Adipose tissue (tissue), 3 donors: ENCODE results near the gene MNS1. TPM values are rescaled to one million over a fixed set of nuclear protein-coding genes. Genes with fewer than 3 reads are reported as not detected.
"Not testable (repeated sequence)": the region's sequence is repeated elsewhere in the genome, so short reads cannot be mapped to it uniquely, and the experiment has no call there.

Experiments
- H3K27ac ChIP-seq: one replicate; pipeline ENCODE4 v1.5.1; 2013; ENCODE audit warnings: low read depth, low read length
- WGBS, 3 donors: extraction: QIAGEN DNeasy Blood & Tissue Kit; methylation state at CpG; one replicate each; pipeline ENCODE4 v1.1.7; 2013; 5-methylcytosine and 5-hydroxymethylcytosine counted together
- polyA plus RNA-seq, 3 donors: library from polyadenylated mRNA; stranded (reverse); fragments of 200-250 nt; gene quantifications; one replicate each; pipeline ENCODE4 v1.2.3, GENCODE V29; 2013
- donor health status: healthy with polysubstance abuse.
- donor health status: Bipolar disorder and iron deficiency.
- donor health status: healthy.

MNS1 gene, protein sequence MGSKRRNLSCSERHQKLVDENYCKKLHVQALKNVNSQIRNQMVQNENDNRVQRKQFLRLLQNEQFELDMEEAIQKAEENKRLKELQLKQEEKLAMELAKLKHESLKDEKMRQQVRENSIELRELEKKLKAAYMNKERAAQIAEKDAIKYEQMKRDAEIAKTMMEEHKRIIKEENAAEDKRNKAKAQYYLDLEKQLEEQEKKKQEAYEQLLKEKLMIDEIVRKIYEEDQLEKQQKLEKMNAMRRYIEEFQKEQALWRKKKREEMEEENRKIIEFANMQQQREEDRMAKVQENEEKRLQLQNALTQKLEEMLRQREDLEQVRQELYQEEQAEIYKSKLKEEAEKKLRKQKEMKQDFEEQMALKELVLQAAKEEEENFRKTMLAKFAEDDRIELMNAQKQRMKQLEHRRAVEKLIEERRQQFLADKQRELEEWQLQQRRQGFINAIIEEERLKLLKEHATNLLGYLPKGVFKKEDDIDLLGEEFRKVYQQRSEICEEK
- 1 to 10 TPM in 1 of 3 donors, under 1 TPM in 2; 0.85 to 5.8 (median 0.92) TPM for polyA plus RNA-seq

DNA sequence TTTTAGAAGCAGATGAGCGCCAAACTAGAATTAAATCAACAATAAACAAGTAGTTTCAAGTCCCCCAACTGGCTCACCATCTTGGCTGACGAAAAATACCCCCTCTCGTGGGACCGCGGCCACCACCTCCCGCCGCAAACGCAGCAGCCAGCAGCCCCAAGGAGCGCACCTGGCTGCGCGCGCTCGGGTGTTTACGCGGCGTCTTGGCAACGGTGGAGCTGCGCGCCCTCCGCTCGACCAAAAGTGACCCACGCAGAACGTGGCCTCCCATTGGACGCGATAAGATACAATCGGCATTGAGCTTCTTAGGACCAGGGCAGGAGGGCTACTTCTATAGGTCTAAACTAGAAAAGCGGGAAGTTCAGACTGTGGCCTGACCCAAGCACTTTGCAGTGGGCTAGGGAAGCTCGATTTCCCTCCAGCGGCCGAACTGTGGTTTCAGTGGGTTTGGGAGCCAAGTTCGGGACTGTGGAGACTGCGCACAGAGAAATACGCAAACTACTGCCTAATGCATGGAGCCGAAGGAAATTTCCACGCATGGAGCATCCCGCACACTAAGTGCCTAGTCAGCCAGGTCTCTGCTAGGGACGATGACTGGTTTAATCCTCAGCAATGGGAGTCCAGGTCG is at the start of gene MNS1:
Gene MNS1 (minus strand): TSS at position 245 of the 628 bp plus-strand sequence. CDS start 165 bp downstream, at position 80.
- 1 to 3% (median 2%) methylated on average over 38 of the region's 38 CpGs for WGBS, 3 donors
- H3K27ac ChIP-seq, result no peak within 1 kb of the TSS

DNA sequence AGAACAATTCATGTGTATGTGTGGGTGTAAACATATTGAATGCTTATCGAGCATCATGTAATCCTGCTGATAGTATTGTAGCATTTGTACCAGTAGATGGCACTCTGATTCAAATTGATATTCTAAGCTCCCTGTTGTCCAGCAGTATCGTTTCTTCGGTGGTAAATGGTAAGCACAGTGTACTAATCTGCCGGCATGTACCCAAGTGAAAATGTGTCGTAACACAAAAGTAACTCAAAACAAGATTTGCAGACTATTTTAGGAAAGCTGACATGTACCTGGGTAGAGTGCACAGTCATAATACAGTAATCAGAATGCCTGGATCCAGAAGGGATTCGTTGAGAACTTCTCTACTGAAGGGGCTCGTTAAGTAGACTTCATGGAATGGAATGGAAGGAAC is 31.7 kb upstream of the MNS1 start:
- H3K27ac ChIP-seq, result no peak overlapping the region
- WGBS, 3 donors, result 28 to 32% (median 29%) methylated on average over 7 of the region's 7 CpGs

DNA sequence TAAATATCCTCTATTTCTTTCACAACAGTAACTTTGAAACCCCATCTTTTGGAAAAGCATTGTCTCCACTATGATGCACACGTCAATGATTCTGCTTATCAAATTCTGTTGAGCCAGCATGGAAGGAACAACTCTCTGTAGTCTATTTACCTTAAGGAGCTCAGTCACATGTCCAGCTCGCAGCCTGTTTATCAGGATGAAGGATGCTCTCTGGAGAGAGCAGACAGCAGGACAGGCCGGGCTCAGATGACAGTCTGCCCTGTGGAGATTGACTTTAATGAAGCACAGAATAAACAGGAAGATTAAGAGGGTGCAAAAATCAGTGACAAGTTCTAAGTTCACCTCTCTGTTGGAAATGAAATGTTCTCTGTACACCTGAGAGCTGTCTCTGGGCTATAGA is 30.6 kb upstream of the MNS1 start:
- WGBS, 3 donors, result 40 to 79% (median 71%) methylated on average over 3 of the region's 3 CpGs
- H3K27ac ChIP-seq, result no peak overlapping the region

DNA sequence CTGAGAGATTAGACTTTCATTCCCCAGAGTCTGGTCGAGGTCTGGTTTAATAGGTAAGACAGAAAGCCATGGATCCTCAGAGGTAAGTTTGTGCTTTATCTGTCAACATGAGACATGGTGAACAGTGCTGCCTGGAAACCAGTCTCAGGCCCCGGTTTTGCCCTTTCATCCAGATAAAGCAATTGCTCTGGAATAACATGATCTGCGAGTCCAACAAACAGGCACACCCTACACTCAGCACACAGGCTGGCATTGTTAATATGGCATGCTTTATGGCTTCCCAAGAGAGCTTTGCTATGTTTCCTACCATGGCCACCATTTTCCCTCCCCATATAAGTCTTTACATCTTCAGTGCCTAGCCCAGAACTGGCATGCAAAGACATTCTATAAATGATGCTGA is 30.1 kb upstream of the MNS1 start:
- no peak overlapping the region for H3K27ac ChIP-seq
- 38 to 61% (median 54%) methylated on average over 3 of the region's 3 CpGs for WGBS, 3 donors

DNA sequence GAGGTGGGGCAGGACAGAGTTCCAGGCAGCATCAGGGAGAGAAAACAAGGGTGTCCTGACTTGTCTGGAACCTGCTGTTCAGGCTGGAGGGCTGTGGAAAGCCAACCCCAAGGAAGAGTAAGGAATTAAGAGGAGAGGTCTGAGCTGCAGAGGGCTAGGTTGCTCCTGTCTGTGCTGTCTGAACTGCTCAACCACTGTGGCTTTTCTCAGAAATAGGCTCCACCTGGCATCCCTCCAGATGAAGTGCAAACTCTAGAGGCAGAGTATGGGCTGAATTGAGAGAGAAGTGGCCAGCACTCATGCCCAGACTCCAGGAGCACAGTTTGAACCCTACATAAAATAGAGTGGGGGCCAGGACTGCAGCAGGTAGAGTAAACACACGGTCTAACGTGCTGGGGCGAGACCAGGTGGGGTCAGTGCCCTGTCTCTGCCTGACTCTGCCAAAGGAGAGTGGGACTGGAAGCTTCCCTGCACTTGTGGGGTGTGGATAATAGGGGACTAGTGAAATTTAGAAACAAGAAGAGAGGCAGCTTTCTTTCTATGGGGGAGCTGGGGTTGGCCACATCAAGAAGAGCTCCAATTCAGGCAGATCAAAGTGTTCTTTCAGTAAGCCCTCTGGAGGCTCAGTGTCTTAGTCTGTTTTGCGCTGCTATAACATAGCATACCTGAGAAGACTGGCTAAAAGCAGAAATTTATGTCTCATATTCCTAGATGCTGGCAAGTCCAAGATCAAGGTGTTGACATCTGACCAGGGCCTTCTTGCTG is 28.0 kb upstream of the MNS1 start:
- WGBS, 3 donors, result 88 to 91% (median 89%) methylated on average over 4 of the region's 4 CpGs
- no peak overlapping the region for H3K27ac ChIP-seq

DNA sequence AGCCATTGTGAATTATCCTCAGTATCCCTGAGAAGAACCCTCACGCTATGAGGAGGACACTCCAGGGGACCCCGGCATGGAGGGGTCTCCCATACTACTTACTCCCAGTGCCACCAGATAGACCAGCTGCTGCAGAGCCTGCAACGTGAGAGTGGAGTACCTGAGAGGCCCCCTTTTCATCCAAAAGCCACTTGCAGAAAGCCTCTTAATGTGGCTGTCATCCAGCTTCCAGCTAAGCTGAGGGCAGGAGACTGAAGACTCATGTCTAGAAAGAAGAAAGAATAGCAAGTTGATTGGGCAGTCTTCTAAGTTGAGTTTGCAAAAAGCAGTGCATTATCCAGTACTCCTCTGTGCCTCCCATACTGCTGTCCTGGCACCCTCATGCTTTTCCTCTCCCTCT is 27.3 kb upstream of the MNS1 start:
- WGBS, 3 donors, result 77 to 94% (median 85%) methylated on average over 3 of the region's 3 CpGs
- no peak overlapping the region for H3K27ac ChIP-seq

DNA sequence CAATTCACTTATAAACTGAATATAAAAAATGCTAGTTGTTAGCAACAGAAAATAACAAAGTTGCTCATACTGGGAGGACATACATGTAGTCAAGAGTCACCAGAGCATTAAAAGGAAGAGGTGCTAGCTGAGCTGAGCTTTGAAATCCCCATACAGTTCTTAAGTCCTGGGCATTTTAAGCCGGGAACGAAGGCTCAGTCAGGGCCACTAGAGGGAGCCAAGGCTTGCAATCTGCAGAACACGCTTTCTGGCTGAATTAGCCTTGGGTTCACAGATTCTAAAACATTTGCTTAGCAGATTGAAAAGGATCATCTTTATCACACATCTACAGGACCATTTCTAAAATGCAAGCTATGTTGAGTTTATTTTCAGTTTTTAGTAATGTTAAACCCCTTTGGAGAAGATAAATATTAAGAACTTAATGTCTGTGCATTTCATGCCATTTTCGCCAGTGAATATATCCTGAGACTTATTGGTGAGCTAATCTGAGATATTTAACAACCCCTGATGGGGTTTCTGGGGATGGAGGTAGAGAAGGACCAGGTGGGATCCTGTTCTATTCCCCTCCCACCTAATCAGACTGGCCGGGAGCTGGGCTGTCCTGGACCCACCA is 26.3 kb upstream of the MNS1 start:
- H3K27ac ChIP-seq, result no peak overlapping the region
- WGBS, 3 donors, result 36 to 40% (median 38%) methylated on average over 5 of the region's 5 CpGs

DNA sequence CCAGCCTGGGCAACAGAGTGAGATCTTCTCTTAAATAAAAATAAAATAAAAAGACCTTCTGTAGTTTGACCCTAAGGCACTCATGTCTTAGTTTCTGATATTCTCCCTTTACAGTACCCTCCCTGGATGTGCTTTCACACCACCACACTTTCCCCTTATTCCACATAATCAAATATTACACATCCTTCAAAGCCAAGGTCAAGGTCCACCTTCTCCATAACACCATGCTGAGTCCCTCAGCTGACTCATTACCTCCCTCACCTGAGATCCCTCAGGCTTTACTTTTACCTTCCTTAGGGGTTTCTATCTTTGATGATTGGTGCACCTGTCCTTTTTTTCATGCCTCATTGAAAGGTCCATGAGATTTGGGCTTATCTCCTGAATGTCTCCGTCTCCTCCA is 25.5 kb upstream of the MNS1 start:
- 68 to 93% (median 89%) methylated on average over 1 of the region's 1 CpG for WGBS, 3 donors
- no peak overlapping the region for H3K27ac ChIP-seq

DNA sequence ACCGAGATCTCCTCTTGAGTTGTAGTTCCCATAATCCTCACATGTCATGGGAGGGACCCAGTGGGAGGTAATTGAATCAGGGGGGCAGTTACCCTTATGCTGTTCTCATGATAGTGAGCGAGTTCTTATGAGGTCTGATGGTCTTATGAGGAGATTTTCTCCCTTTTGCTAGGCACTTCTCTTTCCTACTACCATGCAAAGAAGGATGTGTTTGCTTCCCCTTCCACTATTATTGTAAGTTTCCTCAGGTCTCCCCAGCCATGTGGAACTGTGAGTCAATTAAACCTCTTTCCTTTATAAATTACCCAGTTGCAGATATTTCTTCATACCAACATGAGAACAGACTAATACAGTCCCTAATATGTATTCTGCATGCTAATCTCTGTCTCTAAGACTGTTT is 21.3 kb upstream of the MNS1 start:
- not testable (repeated sequence) for H3K27ac ChIP-seq
- 88 to 96% (median 89%) methylated on average over 2 of the region's 2 CpGs for WGBS, 3 donors

DNA sequence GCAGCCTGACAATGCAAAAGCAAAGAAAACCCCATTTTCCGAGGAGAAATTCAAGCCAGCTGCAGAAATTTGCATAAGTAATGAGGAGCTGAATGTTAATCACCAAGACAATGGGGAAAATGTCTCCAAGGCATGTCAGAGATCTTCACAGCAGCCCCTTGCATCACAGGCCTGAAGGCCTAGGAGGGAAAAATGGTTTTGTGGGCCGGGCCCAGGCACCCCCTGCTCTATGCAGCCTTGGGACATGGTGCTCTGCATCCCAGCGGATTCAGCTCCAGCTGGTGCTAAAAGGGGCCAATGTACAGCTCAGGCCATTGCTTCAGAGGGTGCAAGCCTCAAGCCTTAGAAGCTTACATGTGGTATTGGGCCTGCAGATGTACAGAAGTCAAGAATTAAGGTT is 20.5 kb upstream of the MNS1 start:
- 91 to 93% (median 91%) methylated on average over 3 of the region's 3 CpGs for WGBS, 3 donors

DNA sequence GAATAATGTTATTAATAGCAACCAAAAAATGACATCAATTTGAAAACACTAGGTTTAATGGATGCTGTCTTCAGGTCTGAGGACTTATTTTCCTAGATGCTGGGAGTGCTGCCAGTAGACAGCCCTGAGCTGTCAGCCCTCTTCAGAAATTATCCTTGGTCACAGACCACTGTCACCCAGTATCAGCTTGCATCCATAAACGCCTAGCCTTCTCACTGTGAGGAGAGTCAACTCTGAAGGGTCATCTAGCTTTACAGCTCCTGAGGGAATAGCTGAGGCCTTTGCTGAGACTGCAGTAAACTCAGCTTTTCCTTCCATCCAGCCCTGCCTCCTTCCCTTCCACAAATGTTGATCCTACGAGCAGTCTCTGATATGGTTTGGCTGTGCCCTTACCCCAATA is 19.4 kb upstream of the MNS1 start:
- H3K27ac ChIP-seq, result no peak overlapping the region
- 75 to 82% (median 76%) methylated on average over 2 of the region's 2 CpGs for WGBS, 3 donors

More for the DNA sequence above, 20.5 kb upstream of the MNS1 start:
- not testable (repeated sequence) for H3K27ac ChIP-seq

DNA sequence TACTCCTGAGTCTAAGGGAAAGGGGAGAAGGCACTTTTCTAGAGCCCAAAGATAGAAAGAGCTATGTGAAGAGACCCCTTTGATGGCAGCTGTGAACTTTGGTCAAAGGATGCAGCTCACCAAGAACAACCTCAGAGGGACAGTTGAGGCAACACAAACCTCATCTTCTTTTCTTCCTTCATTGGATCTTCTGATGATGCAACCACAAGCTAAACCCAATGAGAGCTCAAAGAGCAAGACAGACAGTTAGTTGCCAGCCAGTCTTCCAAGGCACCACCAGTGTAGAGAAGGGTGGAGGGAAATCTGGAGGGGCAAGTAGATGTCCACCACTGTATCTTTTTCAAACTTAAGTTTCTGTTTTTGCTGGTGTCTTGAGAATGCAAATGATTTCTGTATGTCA is 10.4 kb upstream of the MNS1 start:
- no peak overlapping the region for H3K27ac ChIP-seq

DNA sequence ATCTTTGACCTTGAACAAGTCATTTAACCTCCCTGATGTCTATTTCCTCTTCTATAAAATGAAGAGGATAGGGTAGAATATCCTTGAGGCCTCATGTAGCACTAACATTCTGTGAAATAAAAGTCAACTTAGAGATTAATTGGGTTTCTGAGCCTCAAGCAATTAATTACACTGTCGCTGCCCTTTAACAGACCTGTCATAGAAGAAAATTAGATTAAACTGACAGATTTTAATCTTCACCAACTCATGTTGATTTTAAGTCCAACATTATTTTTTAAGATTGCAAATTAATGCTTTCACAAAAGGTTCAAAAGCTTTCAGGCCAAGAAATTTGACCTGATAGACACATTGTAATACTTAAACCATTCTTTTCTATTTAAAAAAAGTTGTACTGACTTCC is 8.1 kb upstream of the MNS1 start:
- 78 to 88% (median 82%) methylated on average over 1 of the region's 1 CpG for WGBS, 3 donors
- H3K27ac ChIP-seq, result no peak overlapping the region

DNA sequence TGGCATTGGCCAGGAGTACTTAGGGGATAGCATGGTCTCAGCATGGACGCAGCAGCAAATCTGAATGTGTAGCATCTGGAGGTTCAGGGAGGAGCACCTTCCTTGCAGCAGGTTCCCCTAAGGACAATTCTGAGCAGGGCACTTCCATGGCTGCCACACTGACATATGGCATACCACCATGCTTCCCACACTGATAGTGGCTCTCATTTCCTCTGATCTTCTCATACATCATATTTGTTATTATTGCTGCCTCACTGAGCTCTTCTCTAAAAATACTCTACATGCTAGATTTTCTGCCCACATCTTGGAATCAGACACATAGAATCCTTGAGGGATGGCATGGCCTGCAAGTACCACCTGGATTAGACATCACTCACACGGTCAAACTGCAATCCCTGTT is 7.3 kb upstream of the MNS1 start:
- H3K27ac ChIP-seq, result no peak overlapping the region
- WGBS, 3 donors, result 73 to 87% (median 81%) methylated on average over 2 of the region's 2 CpGs

DNA sequence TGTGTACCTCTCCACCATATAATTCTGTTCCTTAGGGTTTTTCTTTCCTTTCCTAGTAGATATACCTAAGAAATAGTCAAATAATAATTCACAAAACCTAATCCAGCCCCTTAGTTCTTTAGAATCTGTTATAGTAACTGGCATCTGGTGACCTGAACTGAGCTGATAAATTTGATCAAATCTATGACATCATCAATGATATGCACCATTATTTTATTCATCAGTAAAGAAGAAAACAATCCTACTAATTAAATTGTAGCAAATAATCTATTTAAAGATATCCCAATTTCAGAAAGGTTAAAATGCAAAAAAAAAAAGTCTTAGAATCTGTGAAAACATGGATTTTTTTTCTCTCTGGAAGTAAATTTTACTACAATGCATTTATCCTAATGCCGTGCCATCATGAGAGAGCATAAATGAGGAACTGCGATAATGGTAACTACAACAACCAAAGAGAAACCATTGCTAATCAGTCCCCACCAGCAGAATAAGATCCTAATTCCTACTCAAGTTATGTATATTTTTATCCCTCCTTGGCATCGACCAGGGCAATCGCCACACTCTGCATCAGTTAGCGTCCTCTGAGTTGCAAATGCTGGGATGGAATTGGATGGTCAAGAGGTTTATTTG is 6.6 kb upstream of the MNS1 start:
- H3K27ac ChIP-seq, result no peak overlapping the region
- WGBS, 3 donors, result 87 to 94% (median 88%) methylated on average over 5 of the region's 5 CpGs

DNA sequence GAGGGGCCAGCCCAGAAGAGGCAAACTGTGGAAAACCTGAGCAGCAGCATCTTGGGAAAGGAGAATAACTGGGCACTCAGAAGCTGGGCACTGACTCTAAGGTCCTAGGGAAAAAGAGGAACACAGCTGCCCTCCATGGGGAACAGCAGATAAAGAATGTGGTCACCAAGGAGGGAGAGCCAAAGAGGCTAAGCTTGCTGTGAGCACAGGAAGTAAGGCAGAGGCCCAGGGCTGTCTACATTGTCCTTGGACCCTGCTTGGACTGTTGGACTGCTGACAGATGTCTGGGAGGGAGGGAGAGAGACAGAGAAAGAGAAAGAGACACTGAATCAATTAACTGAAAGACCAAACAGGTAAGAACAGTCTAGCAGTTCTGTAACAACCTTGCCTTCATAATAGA is 4.5 kb upstream of the MNS1 start:
- no peak overlapping the region for H3K27ac ChIP-seq

DNA sequence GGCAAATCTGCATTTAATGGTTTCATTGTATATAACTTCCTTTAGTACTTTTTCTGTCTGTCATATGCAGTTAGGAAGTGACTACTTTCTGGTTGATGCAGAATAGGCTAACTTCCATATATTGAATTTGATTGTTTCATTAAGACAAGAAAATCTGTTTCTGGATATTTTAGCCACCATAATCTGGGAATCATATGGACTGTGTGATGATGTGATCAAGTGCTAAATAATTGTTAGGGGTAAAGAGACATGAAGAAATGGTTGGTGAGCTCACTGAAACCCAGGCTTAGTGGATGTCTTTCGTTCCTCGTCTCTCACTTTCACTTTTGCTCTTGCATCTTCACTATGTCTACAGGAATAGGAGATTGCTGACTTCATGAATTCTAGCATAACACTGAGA is 3.5 kb upstream of the MNS1 start:
- 14 to 39% (median 20%) methylated on average over 2 of the region's 2 CpGs for WGBS, 3 donors
- no peak overlapping the region for H3K27ac ChIP-seq

DNA sequence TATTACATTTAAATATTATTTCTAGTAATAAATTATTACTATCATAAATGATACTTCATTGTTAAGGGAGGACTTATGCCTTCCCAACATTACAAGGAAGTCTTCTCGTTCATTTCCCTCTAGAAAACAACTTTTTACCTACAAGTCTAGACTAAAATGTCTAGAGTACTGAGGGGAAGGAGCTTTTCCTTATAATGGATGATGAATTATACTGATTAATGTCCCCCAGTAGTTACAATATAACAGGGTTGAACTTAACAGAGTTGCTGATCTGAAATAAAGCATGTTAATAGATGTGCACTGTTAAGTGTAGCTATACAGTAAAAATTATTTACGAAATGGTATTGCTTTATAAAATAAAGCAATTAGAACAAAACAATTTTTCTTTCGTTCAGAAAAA is 2.7 kb upstream of the MNS1 start:
- H3K27ac ChIP-seq, result no peak overlapping the region
- WGBS, 3 donors, result 23 to 73% (median 70%) methylated on average over 3 of the region's 3 CpGs
